Transverse colon (tissue), 4 donors: Measurements from ENCODE around the gene ACP3. TPM values are rescaled to one million over a fixed set of nuclear protein-coding genes. Genes with fewer than 3 reads are reported as not detected.

Experiments used
- DNase-seq: peaks from one replicate; pipeline ENCODE4 v3.0.0-alpha.2; 2019
- H3K27ac ChIP-seq, 4 donors: fragments of 200-600 bp; sonication (generic); 2 replicates each; pipeline ENCODE4 v1.5.1; 2016 to 2018; ENCODE audit warnings: inconsistent platforms in 4 of 4
- H3K27me3 ChIP-seq: fragments of 200-600 bp; sonication (generic); 2 replicates; pipeline ENCODE4 v1.5.1; 2017; ENCODE audit warnings: inconsistent platforms
- H3K36me3 ChIP-seq, 4 donors: fragments of 200-600 bp; sonication (generic); 2 replicates each; pipeline ENCODE4 v1.5.1; 2017 to 2019; ENCODE audit warnings: inconsistent platforms in 4 of 4
- H3K4me1 ChIP-seq, 4 donors: fragments of 200-600 bp; sonication (generic); 2 replicates each; pipeline ENCODE4 v1.5.1; 2017 to 2020; ENCODE audit warnings: inconsistent platforms in 4 of 4
- H3K4me3 ChIP-seq, 4 donors: fragments of 200-600 bp; sonication (generic); 1 replicate in 1 of 4; 2 replicates in 3 of 4; pipeline versions ENCODE4 v1.5.1 to v1.6.1; 2017 to 2019; ENCODE audit warnings: inconsistent platforms in 4 of 4
- H3K9me3 ChIP-seq, 2 donors: fragments of 200-600 bp; sonication (generic); 2 replicates each; pipeline ENCODE4 v1.5.1; 2017 to 2019; ENCODE audit warnings: inconsistent platforms in 2 of 2
- EP300 ChIP-seq: sonication (generic); formaldehyde crosslinking; IDR thresholded peaks from one replicate; pipeline ENCODE4 v1.6.1; 2017; ENCODE audit warnings: antibody characterized with exemption, low read depth
- POLR2A ChIP-seq: fragments of 450-650 bp; IDR thresholded peaks from one replicate; pipeline ENCODE4 v1.6.1; 2016; ENCODE audit warnings: antibody characterized with exemption, mild to moderate bottlenecking, moderate library complexity
- POLR2AphosphoS5 ChIP-seq, 3 donors: sonication (generic); formaldehyde crosslinking; IDR thresholded peaks; one replicate each; pipeline ENCODE4 v1.6.1; 2016; ENCODE audit warnings: antibody characterized with exemption in 3 of 3
- WGBS, 2 donors: methylation state at CpG; one replicate each; pipeline ENCODE4 v1.1.5; 2018; ENCODE audit warnings: low coverage in 1 of 2; 5-methylcytosine and 5-hydroxymethylcytosine counted together
- in situ Hi-C, 4 donors: fragments of 200-750 bp; cut with MboI; loops; one replicate each; pipeline versions ENCODE4 v1.15.0 to v1.15.1; 2017; ENCODE audit warnings: low sequenced_read_pairs in 3 of 4, low pct_ligation_motif_present in 1 of 4, low pct_unique_long_range_greater_than_20kb in 1 of 4
- intact Hi-C: fragments of 100-400 bp; cut with DNase I; formaldehyde crosslinking; loops from one replicate; pipeline ENCODE4 v1.15.1; 2023; ENCODE audit warnings: low total_unique reads
- total RNA-seq, 4 donors: library from RNA; depleted of rRNA; stranded (reverse); fragments of >200 nt; gene quantifications; one replicate each; pipeline ENCODE4 v1.1.0, GENCODE V29; 2016
- TF ChIP-seq, protein P1 (sequence below), 5 experiments: fragments of 200-600 bp in 3 of 5; fragments of 450-650 bp in 2 of 5; sonication (generic) in 3 of 5; IDR thresholded peaks; 1 replicate in 2 of 5; 2 replicates in 3 of 5; pipeline ENCODE4 v1.5.1; 2016 to 2017; ENCODE audit warnings: antibody characterized with exemption in 5 of 5, inconsistent platforms in 3 of 5, mild to moderate bottlenecking in 2 of 5, moderate library complexity in 1 of 5

Gene ACP3
- total RNA-seq, 4 donors from 2014 or later = 3.4 to 22.7 (median 7.6) TPM

DNA sequence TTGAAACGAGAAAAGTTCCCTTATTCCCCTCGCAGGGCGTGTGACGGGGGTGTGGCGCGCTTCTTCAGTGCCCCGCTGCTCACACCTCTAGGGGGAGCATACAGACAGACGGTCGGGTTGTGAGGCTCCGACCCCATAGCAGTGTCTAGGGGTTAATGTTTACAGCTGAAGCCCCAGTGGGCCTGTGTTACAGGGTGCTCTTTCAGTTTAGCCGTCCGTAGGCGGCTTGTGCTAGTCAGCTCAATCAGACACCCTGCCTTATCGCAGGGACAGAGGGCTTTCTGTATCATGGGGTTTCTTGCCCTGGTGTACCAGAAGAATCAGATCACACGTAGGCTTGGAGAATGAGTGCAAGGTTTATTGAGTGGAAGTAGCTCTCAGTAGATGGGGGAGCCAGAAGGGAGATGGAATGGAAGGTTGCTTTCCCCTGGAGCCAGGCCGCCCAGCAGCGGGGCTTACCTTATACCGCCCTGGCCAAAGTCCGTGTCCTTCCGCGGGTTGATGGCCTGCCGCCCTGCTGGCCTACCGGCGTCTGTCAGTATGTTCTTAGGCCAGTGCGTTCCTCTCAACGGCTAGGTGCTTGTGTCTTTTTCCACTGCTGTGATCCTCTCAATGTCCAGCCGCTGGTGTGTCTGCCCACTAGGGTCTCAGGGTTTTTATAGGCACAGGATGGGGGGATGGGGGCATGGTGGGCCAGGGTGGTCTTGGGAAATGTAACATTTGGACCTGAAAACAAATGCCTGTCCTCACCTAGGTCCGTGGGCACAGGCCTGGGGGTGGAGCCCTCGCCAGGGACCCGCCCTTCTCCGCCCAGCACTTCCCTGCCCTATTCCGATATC lies 32.2 kb upstream of the ACP3 start:
- Histone ChIP-seq H3K4me3 (no peak overlapping the region), H3K36me3 (no peaks in the 10 kb centered on the region), H3K27ac (no peak overlapping the region), H3K4me1 (no peaks in the 10 kb centered on the region), H3K9me3 (no peaks in the 10 kb centered on the region), H3K27me3 (no peaks in the 10 kb centered on the region)
- WGBS, 2 donors = 90% methylated on average over 2 to 32 of the region's 32 CpGs
- intact Hi-C loops = no loop called here
- in situ Hi-C loops = no loop called here
- TF ChIP-seq, protein P1, sequence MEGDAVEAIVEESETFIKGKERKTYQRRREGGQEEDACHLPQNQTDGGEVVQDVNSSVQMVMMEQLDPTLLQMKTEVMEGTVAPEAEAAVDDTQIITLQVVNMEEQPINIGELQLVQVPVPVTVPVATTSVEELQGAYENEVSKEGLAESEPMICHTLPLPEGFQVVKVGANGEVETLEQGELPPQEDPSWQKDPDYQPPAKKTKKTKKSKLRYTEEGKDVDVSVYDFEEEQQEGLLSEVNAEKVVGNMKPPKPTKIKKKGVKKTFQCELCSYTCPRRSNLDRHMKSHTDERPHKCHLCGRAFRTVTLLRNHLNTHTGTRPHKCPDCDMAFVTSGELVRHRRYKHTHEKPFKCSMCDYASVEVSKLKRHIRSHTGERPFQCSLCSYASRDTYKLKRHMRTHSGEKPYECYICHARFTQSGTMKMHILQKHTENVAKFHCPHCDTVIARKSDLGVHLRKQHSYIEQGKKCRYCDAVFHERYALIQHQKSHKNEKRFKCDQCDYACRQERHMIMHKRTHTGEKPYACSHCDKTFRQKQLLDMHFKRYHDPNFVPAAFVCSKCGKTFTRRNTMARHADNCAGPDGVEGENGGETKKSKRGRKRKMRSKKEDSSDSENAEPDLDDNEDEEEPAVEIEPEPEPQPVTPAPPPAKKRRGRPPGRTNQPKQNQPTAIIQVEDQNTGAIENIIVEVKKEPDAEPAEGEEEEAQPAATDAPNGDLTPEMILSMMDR (IDR thresholded peaks at IDR 0.05) = no peak
- TF ChIP-seq EP300 = no peak
- TF ChIP-seq POLR2A = no peak
- no peak for TF ChIP-seq POLR2AphosphoS5 (IDR thresholded peaks at IDR 0.05)
- no peak for DNase-seq

DNA sequence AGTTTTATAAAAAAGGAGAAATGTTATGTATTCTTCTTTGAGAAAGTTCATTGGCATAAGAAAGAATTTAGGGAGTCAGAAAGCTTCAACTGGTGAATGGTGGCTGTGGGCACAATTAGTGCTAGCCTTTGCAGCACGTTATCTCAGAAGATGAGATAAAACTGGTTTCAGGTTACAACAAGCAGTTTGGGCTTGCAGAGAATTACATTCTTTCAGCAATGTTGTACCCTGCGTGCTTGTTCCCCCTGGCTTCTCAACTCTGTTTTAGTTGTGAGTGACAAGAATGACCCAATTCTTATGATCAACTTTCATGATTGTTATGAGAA lies 31.6 kb upstream of the ACP3 start:
- whole genome bisulfite sequencing, 2 donors = 33 to 39% methylated on average over 1 to 2 of the region's 2 CpGs
- Histone ChIP-seq H3K9me3 (no peaks in the 10 kb centered on the region), H3K4me3 (no peak overlapping the region), H3K27me3 (no peaks in the 10 kb centered on the region), H3K36me3 (no peaks in the 10 kb centered on the region), H3K4me1 (peaks cover 0 to 2% (median 0%) of the 10 kb centered on the region in 4 donors), H3K27ac (no peak overlapping the region)
- DNase-seq = no peak
- intact Hi-C loops (no loop called here), in situ Hi-C loops (no loop called here)
- no peak for TF ChIP-seq EP300
- TF ChIP-seq POLR2A = no peak
- TF ChIP-seq POLR2AphosphoS5 (IDR thresholded peaks at IDR 0.05) = no peak
- TF ChIP-seq, protein P1 (IDR thresholded peaks at IDR 0.05) = no peak

DNA sequence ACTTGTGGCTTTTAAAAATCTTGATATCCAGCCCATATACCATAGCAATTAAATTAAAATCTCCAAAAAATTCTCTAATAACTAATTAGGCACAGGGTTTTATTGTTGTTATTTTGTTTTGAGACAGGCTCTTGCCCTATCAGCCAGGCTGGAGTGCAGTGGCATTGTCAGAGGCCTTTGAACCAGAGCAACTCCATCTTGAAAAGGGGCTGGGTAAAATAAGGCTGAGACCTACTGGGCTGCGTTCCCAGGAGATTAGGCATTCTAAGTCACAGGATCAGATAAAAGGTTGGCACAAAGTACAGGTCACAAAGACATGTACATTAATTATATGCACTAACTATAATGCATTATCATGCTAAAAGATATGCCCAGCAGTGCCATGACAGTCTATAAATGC lies 31.2 kb upstream of the ACP3 start:
- intact Hi-C loops (no loop called here), in situ Hi-C loops (no loop called here)
- Histone ChIP-seq H3K4me3 (no peak overlapping the region), H3K27me3 (no peaks in the 10 kb centered on the region), H3K36me3 (no peaks in the 10 kb centered on the region), H3K4me1 (peaks cover 0 to 3% (median 0%) of the 10 kb centered on the region in 4 donors), H3K27ac (no peak overlapping the region), H3K9me3 (no peaks in the 10 kb centered on the region)
- no peak for DNase-seq
- no peak for TF ChIP-seq POLR2A
- TF ChIP-seq POLR2AphosphoS5 (IDR thresholded peaks at IDR 0.05) = no peak
- TF ChIP-seq EP300 = no peak
- WGBS, 2 donors = 82% methylated on average over 1 of the region's 1 CpG; no CpG with 5 or more reads in 1 of the 2 donors

DNA sequence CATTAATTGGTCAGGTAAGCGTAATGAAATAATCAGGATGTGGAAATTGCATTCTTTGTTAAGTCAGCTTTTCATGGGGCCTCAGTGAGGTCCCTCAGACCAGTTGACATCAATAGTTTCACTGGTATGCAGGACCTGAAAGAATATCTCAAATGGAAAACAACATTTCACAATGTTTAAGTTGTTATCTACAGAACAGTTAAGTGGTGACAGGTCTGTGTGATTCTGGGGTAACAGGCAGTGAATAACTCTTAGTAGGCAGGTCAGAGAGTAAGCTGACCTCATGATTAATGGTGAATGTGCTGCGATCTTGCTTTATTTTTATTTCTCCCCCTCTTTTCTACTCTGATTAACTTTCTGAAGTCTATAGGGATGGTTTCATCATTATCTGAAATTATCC lies 28.9 kb upstream of the ACP3 start:
- no peak overlapping the region for H3K27ac ChIP-seq
- H3K36me3 ChIP-seq = no peaks in the 10 kb centered on the region
- intact Hi-C loops (no loop called here), in situ Hi-C loops (no loop called here)
- WGBS, 2 donors = 75 to 90% methylated on average over 2 of the region's 2 CpGs
- H3K27me3 ChIP-seq = no peaks in the 10 kb centered on the region
- peaks cover 0 to 3% (median 0%) of the 10 kb centered on the region in 4 donors for H3K4me1 ChIP-seq
- DNase-seq = no peak
- TF ChIP-seq EP300 (no peak), POLR2AphosphoS5 (IDR thresholded peaks at IDR 0.05) (no peak), POLR2A (no peak)
- TF ChIP-seq, protein P1 (IDR thresholded peaks at IDR 0.05) = no peak
- H3K9me3 ChIP-seq = no peaks in the 10 kb centered on the region
- no peak overlapping the region for H3K4me3 ChIP-seq
